H9 (cell line): ENCODE measurements around the gene MID1. TPM values are rescaled to one million over a fixed set of nuclear protein-coding genes. Genes with fewer than 3 reads are reported as not detected.
A peak's percentile ranks its signal among the peaks of the same experiment; 100 is the strongest.

Source experiments
- DNase-seq: peaks from one replicate; pipeline ENCODE4 v3.0.0-alpha.2; 2017
- H2AFZ ChIP-seq: one replicate; pipeline ENCODE4 v1.6.1; 2013; ENCODE audit warnings: mild to moderate bottlenecking, low read length, control low read depth, moderate library complexity
- H2AK5ac ChIP-seq: 2 replicates; pipeline ENCODE4 v1.6.1; 2013; ENCODE audit warnings: low read length, control low read depth, mixed read lengths; ENCODE audit not compliant: insufficient read length
- H2BK120ac ChIP-seq: one replicate; pipeline ENCODE4 v1.6.1; 2013; ENCODE audit warnings: low read depth, mild to moderate bottlenecking, low read length, control low read depth, inconsistent platforms; ENCODE audit not compliant: poor library complexity, severe bottlenecking
- H2BK12ac ChIP-seq: 2 replicates; pipeline ENCODE4 v1.6.1; 2013; ENCODE audit warnings: low read length, control low read depth, mixed read lengths, low read depth; ENCODE audit not compliant: insufficient read length
- H2BK15ac ChIP-seq: 2 replicates; pipeline ENCODE4 v1.6.1; 2013; ENCODE audit warnings: low read depth, low read length, control low read depth
- H2BK20ac ChIP-seq: one replicate; pipeline ENCODE4 v1.6.1; 2013; ENCODE audit warnings: low read depth, mild to moderate bottlenecking, low read length, control low read depth, inconsistent platforms; ENCODE audit not compliant: poor library complexity, severe bottlenecking
- H2BK5ac ChIP-seq: 2 replicates; pipeline ENCODE4 v1.6.1; 2013; ENCODE audit warnings: low read length, control low read depth, mixed read lengths; ENCODE audit not compliant: insufficient read length
- H3K14ac ChIP-seq: 2 replicates; pipeline ENCODE4 v1.6.1; 2013; ENCODE audit warnings: low read length, control low read depth; ENCODE audit not compliant: insufficient read depth
- H3K18ac ChIP-seq: 2 replicates; pipeline ENCODE4 v1.6.1; 2013; ENCODE audit warnings: low read depth, mild to moderate bottlenecking, mixed read lengths, low read length, control low read depth; ENCODE audit not compliant: insufficient read length
- H3K23ac ChIP-seq: 2 replicates; pipeline ENCODE4 v1.6.1; 2013; ENCODE audit warnings: low read length, control low read depth, mixed read lengths, low read depth; ENCODE audit not compliant: insufficient read length
- H3K23me2 ChIP-seq: 2 replicates; pipeline ENCODE4 v1.6.1; 2013; ENCODE audit warnings: low read depth, mild to moderate bottlenecking, mixed read lengths, low read length, control low read depth; ENCODE audit not compliant: insufficient read length, poor library complexity, severe bottlenecking
- H3K27ac ChIP-seq: 2 replicates; pipeline ENCODE4 v1.5.1; 2013; ENCODE audit warnings: low read length, control low read depth, mixed read lengths, low read depth; ENCODE audit not compliant: insufficient read length
- H3K27me3 ChIP-seq: 2 replicates; pipeline ENCODE4 v1.6.1; 2013; ENCODE audit warnings: low read length, control low read depth, inconsistent platforms; ENCODE audit not compliant: insufficient read depth
- H3K4ac ChIP-seq: 2 replicates; pipeline ENCODE4 v1.6.1; 2013; ENCODE audit warnings: low read depth, mild to moderate bottlenecking, control low read depth, inconsistent platforms, low read length, moderate library complexity
- H3K4me1 ChIP-seq: 2 replicates; pipeline ENCODE4 v1.6.1; 2013; ENCODE audit warnings: low read length, control low read depth, inconsistent platforms; ENCODE audit not compliant: insufficient read depth
- H3K4me2 ChIP-seq: 2 replicates; pipeline ENCODE4 v1.6.1; 2013; ENCODE audit warnings: low read length, control low read depth, mixed read lengths; ENCODE audit not compliant: insufficient read length, insufficient read depth
- H3K56ac ChIP-seq: 2 replicates; pipeline ENCODE4 v1.6.1; 2013; ENCODE audit warnings: low read depth, mild to moderate bottlenecking, mixed read lengths, low read length, control low read depth; ENCODE audit not compliant: insufficient read length
- H3K79me1 ChIP-seq: 2 replicates; pipeline ENCODE4 v1.6.1; 2013; ENCODE audit warnings: low read depth, mild to moderate bottlenecking, moderate library complexity, low read length, control low read depth, inconsistent platforms; ENCODE audit not compliant: insufficient read depth, poor library complexity, severe bottlenecking
- H3K79me2 ChIP-seq: 2 replicates; pipeline ENCODE4 v1.6.1; 2013; ENCODE audit warnings: low read length, control low read depth, inconsistent platforms; ENCODE audit not compliant: insufficient read depth
- H3K9ac ChIP-seq: 2 replicates; pipeline ENCODE4 v1.6.1; 2013; ENCODE audit warnings: low read length, control low read depth, mixed read lengths; ENCODE audit not compliant: insufficient read length; ENCODE audit errors: extremely low read depth
- H3K9me3 ChIP-seq: one replicate; pipeline ENCODE4 v1.6.1; 2013; ENCODE audit warnings: low read depth, low read length, inconsistent platforms; ENCODE audit not compliant: control insufficient read depth
- H3T11ph ChIP-seq: one replicate; pipeline ENCODE4 v1.6.1; 2013; ENCODE audit warnings: mild to moderate bottlenecking, low read length, control low read depth, inconsistent platforms
- H4K20me1 ChIP-seq: one replicate; pipeline ENCODE4 v1.6.1; 2013; ENCODE audit not compliant: control insufficient read depth, insufficient read length, insufficient read depth
- H4K5ac ChIP-seq: 2 replicates; pipeline ENCODE4 v1.6.1; 2013; ENCODE audit warnings: low read depth, mild to moderate bottlenecking, mixed read lengths, low read length, control low read depth; ENCODE audit not compliant: insufficient read length
- H4K8ac ChIP-seq: replicated peaks from 2 replicates; pipeline ENCODE4 v1.6.1; 2013; ENCODE audit warnings: low read length, control low read depth, mixed read lengths, low read depth; ENCODE audit not compliant: insufficient read length
- H4K91ac ChIP-seq: 2 replicates; pipeline ENCODE4 v1.6.1; 2013; ENCODE audit warnings: low read depth, mild to moderate bottlenecking, moderate library complexity, mixed read lengths, low read length, control low read depth; ENCODE audit not compliant: insufficient read length
- H3K27ac Mint-ChIP-seq, 3 experiments: 2 replicates in 2 of 3; 3 replicates in 1 of 3; pipeline ENCODE4 v1.8.0; 2020 to 2021; ENCODE audit warnings: mixed read lengths in 3 of 3, mild to moderate bottlenecking in 1 of 3, moderate library complexity in 1 of 3
- H3K27me3 Mint-ChIP-seq: 2 replicates; pipeline ENCODE4 v1.8.0; 2021; ENCODE audit warnings: low read depth, mild to moderate bottlenecking, moderate library complexity, mixed read lengths
- H3K36me3 Mint-ChIP-seq, 3 experiments: 2 replicates in 2 of 3; 3 replicates in 1 of 3; pipeline ENCODE4 v1.8.0; 2020 to 2021; ENCODE audit warnings: low read depth in 3 of 3, mixed read lengths in 3 of 3; ENCODE audit not compliant: insufficient read depth in 1 of 3
- H3K4me1 Mint-ChIP-seq, 2 experiments: 2 replicates each; pipeline ENCODE4 v1.8.0; 2020; ENCODE audit warnings: mixed read lengths in 2 of 2
- H3K4me3 Mint-ChIP-seq, 2 experiments: 2 replicates in 1 of 2; 3 replicates in 1 of 2; pipeline ENCODE4 v1.8.0; 2020 to 2021; ENCODE audit warnings: mild to moderate bottlenecking in 2 of 2, mixed read lengths in 2 of 2, moderate library complexity in 1 of 2
- H3K9me3 Mint-ChIP-seq, 2 experiments: 2 replicates in 1 of 2; 3 replicates in 1 of 2; pipeline ENCODE4 v1.8.0; 2020; ENCODE audit warnings: mild to moderate bottlenecking in 2 of 2, mixed read lengths in 2 of 2, moderate library complexity in 1 of 2
- WGBS: extraction: QIAGEN DNeasy Blood & Tissue Kit; methylation state at CpG from one replicate; pipeline ENCODE4 v1.1.7; 2013; ENCODE audit warnings: missing lambda C conversion rate, low lambda C conversion rate, mixed read lengths; ENCODE audit not compliant: insufficient read length; ENCODE audit errors: extremely low coverage; 5-methylcytosine and 5-hydroxymethylcytosine counted together
- total RNA-seq: library from RNA; stranded (reverse); gene quantifications from 2 replicates; pipeline ENCODE4 v1.2.1, GENCODE V29; 2021
- TF ChIP-seq, protein P1 (sequence below): fragments of 200-600 bp; sonication (generic); conservative IDR thresholded peaks from 3 replicates; pipeline ENCODE4 v1.8.0; 2021; ENCODE audit warnings: antibody characterized with exemption, mild to moderate bottlenecking

MID1 gene
- total RNA-seq, 1 experiment from 2014 or later, result 32.9 TPM

DNA sequence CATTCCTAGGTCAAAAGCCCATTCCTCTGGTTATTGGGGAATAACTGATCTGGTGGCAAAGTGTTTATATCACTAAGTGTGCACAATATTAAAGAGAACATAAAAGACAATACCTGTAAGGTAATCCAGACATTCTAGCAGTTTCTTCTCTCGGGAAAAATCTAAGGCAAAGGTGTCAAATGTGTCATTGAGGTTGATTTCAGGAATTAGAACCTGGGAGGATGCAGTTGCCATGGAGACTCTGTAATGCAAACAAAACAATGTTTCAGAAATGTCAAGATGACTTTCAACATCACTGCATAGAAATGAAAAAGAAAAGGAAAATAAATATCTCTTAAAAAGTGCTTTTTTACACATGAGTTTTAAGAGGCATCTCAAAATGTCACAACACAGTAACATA is 145.9 kb downstream of the MID1 start:
- Histone ChIP-seq H3K79me1 (no peaks in the 10 kb centered on the region), H3K4ac (no peak overlapping the region), H3T11ph (no peak overlapping the region), H3K4me1 (no peaks in the 10 kb centered on the region; the same call in 1 of the 2 replicates), H2BK12ac (no peak overlapping the region), H2BK5ac (no peak overlapping the region), H4K20me1 (no peaks in the 10 kb centered on the region), H4K5ac (no peak overlapping the region), H2BK20ac (no peak overlapping the region), H3K18ac (no peak overlapping the region), H4K8ac (no peak overlapping the region), H3K14ac (no peak overlapping the region), H3K23ac (no peak overlapping the region), H3K27me3 (no peaks in the 10 kb centered on the region), H3K56ac (no peak overlapping the region), H3K27ac (no peak overlapping the region), H2BK15ac (no peak overlapping the region), H4K91ac (no peak overlapping the region), H2AK5ac (no peak overlapping the region), H3K79me2 (no peaks in the 10 kb centered on the region), H3K23me2 (no peaks in the 10 kb centered on the region), H2AFZ (no peak overlapping the region), H3K4me2 (no peak overlapping the region), H3K9me3 (no peaks in the 10 kb centered on the region), H2BK120ac (no peak overlapping the region), H3K9ac (no peak overlapping the region)
- no peak overlapping the region for H3K4me3 Mint-ChIP-seq
- DNase-seq, result no peak
- H3K9me3 Mint-ChIP-seq, result peaks cover 18 to 24% of the 10 kb centered on the region in 2 experiments
- TF ChIP-seq, protein P1, sequence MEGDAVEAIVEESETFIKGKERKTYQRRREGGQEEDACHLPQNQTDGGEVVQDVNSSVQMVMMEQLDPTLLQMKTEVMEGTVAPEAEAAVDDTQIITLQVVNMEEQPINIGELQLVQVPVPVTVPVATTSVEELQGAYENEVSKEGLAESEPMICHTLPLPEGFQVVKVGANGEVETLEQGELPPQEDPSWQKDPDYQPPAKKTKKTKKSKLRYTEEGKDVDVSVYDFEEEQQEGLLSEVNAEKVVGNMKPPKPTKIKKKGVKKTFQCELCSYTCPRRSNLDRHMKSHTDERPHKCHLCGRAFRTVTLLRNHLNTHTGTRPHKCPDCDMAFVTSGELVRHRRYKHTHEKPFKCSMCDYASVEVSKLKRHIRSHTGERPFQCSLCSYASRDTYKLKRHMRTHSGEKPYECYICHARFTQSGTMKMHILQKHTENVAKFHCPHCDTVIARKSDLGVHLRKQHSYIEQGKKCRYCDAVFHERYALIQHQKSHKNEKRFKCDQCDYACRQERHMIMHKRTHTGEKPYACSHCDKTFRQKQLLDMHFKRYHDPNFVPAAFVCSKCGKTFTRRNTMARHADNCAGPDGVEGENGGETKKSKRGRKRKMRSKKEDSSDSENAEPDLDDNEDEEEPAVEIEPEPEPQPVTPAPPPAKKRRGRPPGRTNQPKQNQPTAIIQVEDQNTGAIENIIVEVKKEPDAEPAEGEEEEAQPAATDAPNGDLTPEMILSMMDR, result no peak
- H3K36me3 Mint-ChIP-seq, result peaks cover 20 to 42% (median 32%) of the 10 kb centered on the region in 3 experiments
- 0 out of 7 replicates have a peak overlapping the region, but pooled peaks of 1 of the 3 experiments have one; percentile 25 for H3K27ac Mint-ChIP-seq
- no CpG with 5 or more reads among the region's 1 CpG for WGBS
- peaks cover 0 to 5% of the 10 kb centered on the region in 2 experiments; a peak in 1 of 4 replicates for H3K4me1 Mint-ChIP-seq
- H3K27me3 Mint-ChIP-seq, result no peaks in the 10 kb centered on the region
